ENCODE measurements around the gene CLDN3.
A peak's percentile ranks its signal among the peaks of the same experiment; 100 is the strongest.

Gene CLDN3

GRCh38 chr7:73779517-73779916 is 9.4 kb upstream of the CLDN3 start:
- no peak overlapping the region for H3K14ac ChIP-seq (ENCODE audit: low read length)
- H3K79me1 ChIP-seq (ENCODE audit: low read length): no peaks in the 10 kb centered on the region
- H2AFZ ChIP-seq (ENCODE audit: insufficient read depth, low read length, poor library complexity): no peak overlapping the region
- no peak overlapping the region for H4K8ac ChIP-seq (ENCODE audit: low read depth, low read length)
- no peak overlapping the region for H4K12ac ChIP-seq (ENCODE audit: low read depth, low read length)
- no peak overlapping the region for H2BK5ac ChIP-seq (ENCODE audit: low read depth, low read length, poor library complexity)
- H3K4me3 ChIP-seq (ENCODE audit: low read depth, low read length): no peak overlapping the region
- H3K9ac ChIP-seq (ENCODE audit: low read length): no peak overlapping the region
- peaks cover 2% of the 10 kb centered on the region for H3K9me3 ChIP-seq (ENCODE audit: insufficient read depth, low read depth, low read length)
- no peaks in the 10 kb centered on the region for H3K4me1 ChIP-seq (ENCODE audit: control insufficient read depth in 1 of 2, insufficient read depth in 2 of 2, low read length in 2 of 2)
- no peaks in the 10 kb centered on the region for H3K79me2 ChIP-seq (ENCODE audit: control insufficient read depth, insufficient read depth, low read length, poor library complexity)
- H3K27ac ChIP-seq (ENCODE audit: low read depth, low read length): no peak overlapping the region
- DNase-seq: peak; percentile 5 to 60
- no peaks in the 10 kb centered on the region for H3K36me3 ChIP-seq (ENCODE audit: control insufficient read depth in 1 of 2, insufficient read depth in 2 of 2, low read length in 2 of 2)
- no peak overlapping the region for H3K4ac ChIP-seq (ENCODE audit: low read depth, low read length)
- no peak overlapping the region for H3K4me2 ChIP-seq (ENCODE audit: low read length)
- no peaks in the 10 kb centered on the region for H3K27me3 ChIP-seq (ENCODE audit: insufficient read depth, low read length)
- no peak overlapping the region for H2AK5ac ChIP-seq (ENCODE audit: low read length)
- WGBS (ENCODE audit: extremely low coverage, insufficient coverage, insufficient read length): no CpG with 5 or more reads among the region's 1 CpG
- H2BK12ac ChIP-seq (ENCODE audit: low read length): no peak overlapping the region
- no peak overlapping the region for H3K23ac ChIP-seq (ENCODE audit: low read length)
- H3K18ac ChIP-seq (ENCODE audit: low read length): no peak overlapping the region
- no peak overlapping the region for H4K91ac ChIP-seq (ENCODE audit: low read depth, low read length)
- no peak overlapping the region for H2BK120ac ChIP-seq (ENCODE audit: insufficient read depth, low read length, poor library complexity)

GRCh38 chr7:73778801-73779389 is 8.8 kb upstream of the CLDN3 start:
- Histone ChIP-seq H2BK12ac (ENCODE audit: low read length) (no peak overlapping the region), H3K9ac (ENCODE audit: low read length) (no peak overlapping the region), H4K12ac (ENCODE audit: low read depth, low read length) (no peak overlapping the region), H3K18ac (ENCODE audit: low read length) (no peak overlapping the region), H3K79me2 (ENCODE audit: control insufficient read depth, insufficient read depth, low read length, poor library complexity) (no peaks in the 10 kb centered on the region), H2BK5ac (ENCODE audit: low read depth, low read length, poor library complexity) (no peak overlapping the region), H3K27me3 (ENCODE audit: insufficient read depth, low read length) (no peaks in the 10 kb centered on the region), H2BK120ac (ENCODE audit: insufficient read depth, low read length, poor library complexity) (no peak overlapping the region), H3K14ac (ENCODE audit: low read length) (no peak overlapping the region), H3K79me1 (ENCODE audit: low read length) (no peaks in the 10 kb centered on the region), H3K4ac (ENCODE audit: low read depth, low read length) (no peak overlapping the region), H3K9me3 (ENCODE audit: insufficient read depth, low read depth, low read length) (peaks cover 2% of the 10 kb centered on the region), H2AK5ac (ENCODE audit: low read length) (no peak overlapping the region), H3K4me3 (ENCODE audit: low read depth, low read length) (no peak overlapping the region), H3K36me3 (ENCODE audit: control insufficient read depth in 1 of 2, insufficient read depth in 2 of 2, low read length in 2 of 2) (no peaks in the 10 kb centered on the region), H3K4me2 (ENCODE audit: low read length) (no peak overlapping the region), H3K23ac (ENCODE audit: low read length) (no peak overlapping the region), H3K27ac (ENCODE audit: low read depth, low read length) (no peak overlapping the region), H4K91ac (ENCODE audit: low read depth, low read length) (no peak overlapping the region), H3K4me1 (ENCODE audit: control insufficient read depth in 1 of 2, insufficient read depth in 2 of 2, low read length in 2 of 2) (no peaks in the 10 kb centered on the region), H2AFZ (ENCODE audit: insufficient read depth, low read length, poor library complexity) (no peak overlapping the region), H4K8ac (ENCODE audit: low read depth, low read length) (no peak overlapping the region)
- no CpG with 5 or more reads among the region's 11 CpGs for WGBS (ENCODE audit: extremely low coverage, insufficient coverage, insufficient read length)
- DNase-seq: no peak

GRCh38 chr7:73774923-73775322 is 4.9 kb upstream of the CLDN3 start:
- no peak for DNase-seq
- Histone ChIP-seq H3K4ac (ENCODE audit: low read depth, low read length) (no peak overlapping the region), H3K14ac (ENCODE audit: low read length) (no peak overlapping the region), H3K4me2 (ENCODE audit: low read length) (no peak overlapping the region), H3K27me3 (ENCODE audit: insufficient read depth, low read length) (no peaks in the 10 kb centered on the region), H4K12ac (ENCODE audit: low read depth, low read length) (no peak overlapping the region), H3K23ac (ENCODE audit: low read length) (no peak overlapping the region), H2AFZ (ENCODE audit: insufficient read depth, low read length, poor library complexity) (no peak overlapping the region), H2BK120ac (ENCODE audit: insufficient read depth, low read length, poor library complexity) (no peak overlapping the region), H3K36me3 (ENCODE audit: control insufficient read depth in 1 of 2, insufficient read depth in 2 of 2, low read length in 2 of 2) (no peaks in the 10 kb centered on the region), H2BK5ac (ENCODE audit: low read depth, low read length, poor library complexity) (no peak overlapping the region), H4K91ac (ENCODE audit: low read depth, low read length) (no peak overlapping the region), H3K9ac (ENCODE audit: low read length) (no peak overlapping the region), H3K4me1 (ENCODE audit: control insufficient read depth in 1 of 2, insufficient read depth in 2 of 2, low read length in 2 of 2) (peaks cover 0 to 9% of the 10 kb centered on the region in 2 experiments), H3K4me3 (ENCODE audit: low read depth, low read length) (no peak overlapping the region), H3K79me1 (ENCODE audit: low read length) (no peaks in the 10 kb centered on the region), H3K9me3 (ENCODE audit: insufficient read depth, low read depth, low read length) (peaks cover 4% of the 10 kb centered on the region), H2BK12ac (ENCODE audit: low read length) (no peak overlapping the region), H3K18ac (ENCODE audit: low read length) (no peak overlapping the region), H3K27ac (ENCODE audit: low read depth, low read length) (no peak overlapping the region), H2AK5ac (ENCODE audit: low read length) (no peak overlapping the region), H3K79me2 (ENCODE audit: control insufficient read depth, insufficient read depth, low read length, poor library complexity) (no peaks in the 10 kb centered on the region), H4K8ac (ENCODE audit: low read depth, low read length) (no peak overlapping the region)
- no CpG with 5 or more reads among the region's 1 CpG for WGBS (ENCODE audit: extremely low coverage, insufficient coverage, insufficient read length)

- Histone ChIP-seq H3K9ac (ENCODE audit: low read length) (no peak overlapping the region), H3K14ac (ENCODE audit: low read length) (no peak overlapping the region), H3K23ac (ENCODE audit: low read length) (no peak overlapping the region), H3K27me3 (ENCODE audit: insufficient read depth, low read length) (no peaks in the 10 kb centered on the region), H3K4me2 (ENCODE audit: low read length) (no peak overlapping the region), H2AK5ac (ENCODE audit: low read length) (no peak overlapping the region), H2AFZ (ENCODE audit: insufficient read depth, low read length, poor library complexity) (no peak overlapping the region), H2BK12ac (ENCODE audit: low read length) (no peak overlapping the region), H3K27ac (ENCODE audit: low read depth, low read length) (no peak overlapping the region), H3K4me3 (ENCODE audit: low read depth, low read length) (no peak overlapping the region), H3K4ac (ENCODE audit: low read depth, low read length) (no peak overlapping the region), H2BK5ac (ENCODE audit: low read depth, low read length, poor library complexity) (no peak overlapping the region), H3K36me3 (ENCODE audit: control insufficient read depth in 1 of 2, insufficient read depth in 2 of 2, low read length in 2 of 2) (no peaks in the 10 kb centered on the region), H3K79me2 (ENCODE audit: control insufficient read depth, insufficient read depth, low read length, poor library complexity) (no peaks in the 10 kb centered on the region), H3K18ac (ENCODE audit: low read length) (no peak overlapping the region), H2BK120ac (ENCODE audit: insufficient read depth, low read length, poor library complexity) (no peak overlapping the region), H4K8ac (ENCODE audit: low read depth, low read length) (no peak overlapping the region), H4K91ac (ENCODE audit: low read depth, low read length) (no peak overlapping the region), H3K4me1 (ENCODE audit: control insufficient read depth in 1 of 2, insufficient read depth in 2 of 2, low read length in 2 of 2) (peaks cover 0 to 14% of the 10 kb centered on the region in 2 experiments), H3K9me3 (ENCODE audit: insufficient read depth, low read depth, low read length) (peaks cover 8% of the 10 kb centered on the region), H3K79me1 (ENCODE audit: low read length) (no peaks in the 10 kb centered on the region), H4K12ac (ENCODE audit: low read depth, low read length) (no peak overlapping the region)
- WGBS (ENCODE audit: extremely low coverage, insufficient coverage, insufficient read length): no CpG with 5 or more reads among the region's 6 CpGs
- DNase-seq: peak in 1 of 2 donors; percentile 38
Observed at GRCh38 chr7:73773700-73774517, 3.8 kb upstream of the CLDN3 start.

Data from trophoblast cell (in vitro differentiated cells and primary cell).